Measurements from ENCODE around the gene NGB. TPM values are rescaled to one million over a fixed set of nuclear protein-coding genes. Genes with fewer than 3 reads are reported as not detected.

The NGB gene
- total RNA-seq, 1 experiment from 2014 or later = not detected

DNA sequence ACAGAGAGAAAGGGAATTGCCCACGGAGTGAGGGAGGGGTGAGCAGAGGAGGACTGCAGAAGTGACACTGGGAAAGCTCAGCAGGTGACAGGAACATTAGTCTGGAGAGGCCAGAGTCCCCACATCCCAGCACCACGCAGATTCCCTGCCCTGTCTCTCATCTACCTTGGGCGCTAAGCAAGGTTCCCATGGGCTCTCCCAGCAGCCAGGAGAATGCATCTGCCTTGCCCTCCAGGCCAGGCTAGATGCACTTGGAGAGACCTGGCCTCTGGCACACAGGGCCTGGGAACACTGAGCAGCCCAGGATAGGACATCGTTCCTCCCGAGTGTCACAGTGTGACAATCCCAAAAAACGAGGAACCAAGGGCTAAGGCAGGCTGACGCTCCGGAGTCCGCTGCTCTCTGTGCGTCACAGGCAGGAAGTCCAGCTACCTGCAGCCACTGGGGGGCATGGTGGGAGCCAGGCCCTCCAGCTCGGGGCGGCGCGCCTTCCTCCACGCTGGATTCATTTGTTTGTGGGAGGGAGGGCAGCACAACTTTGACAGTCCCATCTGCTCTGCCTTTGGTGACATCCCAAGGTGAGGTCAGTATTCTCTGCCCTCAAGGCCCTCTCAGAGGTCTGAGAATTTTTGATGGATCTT lies 5.4 kb upstream of the NGB start:
- Histone ChIP-seq H3K4me1 (ENCODE audit: control insufficient read depth in 1 of 2, insufficient read depth in 2 of 2, low read length in 2 of 2) (no peaks in the 10 kb centered on the region), H3K4me2 (ENCODE audit: low read length) (no peak overlapping the region), H3K9me3 (ENCODE audit: control insufficient read depth in 1 of 2, insufficient read depth in 1 of 2, low read depth in 1 of 2, low read length in 2 of 2) (no peaks in the 10 kb centered on the region), H3K36me3 (ENCODE audit: control insufficient read depth in 1 of 2, insufficient read depth in 2 of 2, low read length in 2 of 2) (no peaks in the 10 kb centered on the region; a peak in 1 of 4 replicates), H2AFZ (ENCODE audit: low read depth, low read length, poor library complexity, severe bottlenecking) (no peak overlapping the region), H3K9ac (ENCODE audit: low read length) (no peak overlapping the region), H3K79me2 (ENCODE audit: insufficient read depth, low read length) (no peaks in the 10 kb centered on the region), H3K27me3 (ENCODE audit: insufficient read depth, low read length) (no peaks in the 10 kb centered on the region), H3K4me3 (replicated peaks in 1 of 2; ENCODE audit: low read depth in 1 of 2, low read length in 2 of 2) (no peak overlapping the region), H3K27ac (ENCODE audit: low read depth, low read length) (no peak overlapping the region), H3K9me2 (ENCODE audit: insufficient read depth) (no peaks in the 10 kb centered on the region), H4K20me1 (ENCODE audit: insufficient read depth) (no peaks in the 10 kb centered on the region)
- POLR2A ChIA-PET = no interaction called here
- ATAC-seq = no peak
- intact Hi-C loops (cut with micrococcal nuclease) = no loop called here
- no TSS peak for BruUV-seq (replicated peaks)
- RAD21 ChIA-PET (ENCODE audit: low non-redundant PET in 1 of 2, low total read pairs in 2 of 2, uncharacterized antibody in 2 of 2, unreplicated experiment in 2 of 2) = no interaction called here
- no peak for DNase-seq (ENCODE audit: low read depth, low spot score)
- TF ChIP-seq TCF7L2 (IDR thresholded peaks at IDR 0.05; ENCODE audit: borderline replicate concordance, extremely low read depth, insufficient read depth, insufficient read length) = no peak
- no peak for TF ChIP-seq POLR2A (IDR thresholded peaks at IDR 0.05; ENCODE audit: borderline replicate concordance, extremely low read depth, insufficient read depth, insufficient read length)
- no peak for TF ChIP-seq SIN3A (IDR thresholded peaks at IDR 0.05; ENCODE audit: low read depth)
- TF ChIP-seq FOSL1 (IDR thresholded peaks at IDR 0.05; ENCODE audit: low read depth) = no peak
- no peak for TF ChIP-seq SRF (IDR thresholded peaks at IDR 0.05; ENCODE audit: low read depth)
- no peak for TF ChIP-seq ZBTB33 (IDR thresholded peaks at IDR 0.05; ENCODE audit: extremely low read depth, insufficient replicate concordance, low read length)
- no peak for TF ChIP-seq CEBPB (IDR thresholded peaks at IDR 0.05; ENCODE audit: low read depth)
- TF ChIP-seq CTCF (IDR thresholded peaks at IDR 0.05 in 2 of 3, conservative IDR thresholded peaks at IDR 0.05 in 1 of 3; ENCODE audit: borderline replicate concordance in 1 of 3, insufficient read depth in 1 of 3, low read depth in 2 of 3, low read length in 2 of 3) = no peak
- TF ChIP-seq ZFX (IDR thresholded peaks at IDR 0.05) = no peak
- CTCF ChIA-PET = no interaction called here

Data from HCT116 (cell line).